ENCODE results near the gene GPRC5D. TPM values are rescaled to one million over a fixed set of nuclear protein-coding genes. Genes with fewer than 3 reads are reported as not detected.

GPRC5D gene
- total and polyA plus RNA-seq, 9 donors: 0.22 to 0.37 TPM; not detected in 7

GRCh38 chr12:12954356-12954755 is 2.4 kb upstream of the GPRC5D start:
- intact Hi-C loops (cut with DNase I): no loop called here
- H3K27ac ChIP-seq: no peak overlapping the region
- H3K4me3 ChIP-seq: no peak overlapping the region
- WGBS, 3 donors: 63 to 69% (median 65%) methylated on average over 4 of the region's 4 CpGs
- no peaks in the 10 kb centered on the region for H3K27me3 ChIP-seq
- no peak for TF ChIP-seq CTCF (IDR thresholded peaks at IDR 0.05)
- TF ChIP-seq POLR2A (IDR thresholded peaks at IDR 0.05): no peak
- no peak for TF ChIP-seq EP300 (IDR thresholded peaks at IDR 0.05)
- no peaks in the 10 kb centered on the region for H3K36me3 ChIP-seq
- DNase-seq: no peak
- H3K9me3 ChIP-seq: no peaks in the 10 kb centered on the region
- H3K4me1 ChIP-seq (ENCODE audit: insufficient read depth): no peaks in the 10 kb centered on the region

- Histone ChIP-seq H3K36me3 (no peaks in the 10 kb centered on the region), H3K4me3 (no peak overlapping the region), H3K27ac (no peak overlapping the region), H3K27me3 (no peaks in the 10 kb centered on the region), H3K4me1 (ENCODE audit: insufficient read depth) (no peaks in the 10 kb centered on the region), H3K9me3 (no peaks in the 10 kb centered on the region)
- DNase-seq: no peak
- TF ChIP-seq EP300 (IDR thresholded peaks at IDR 0.05) (no peak), CTCF (IDR thresholded peaks at IDR 0.05) (no peak), POLR2A (IDR thresholded peaks at IDR 0.05) (no peak)
- intact Hi-C loops (cut with DNase I): no loop called here
- WGBS, 3 donors: 88 to 100% (median 98%) methylated on average over 1 of the region's 1 CpG
Observed at GRCh38 chr12:12951504-12951903, 466 bp downstream of the GPRC5D start.

- no peak overlapping the region for H3K4me3 ChIP-seq
- H3K36me3 ChIP-seq: no peaks in the 10 kb centered on the region
- H3K27ac ChIP-seq: no peak overlapping the region
- DNase-seq: no peak
- no peaks in the 10 kb centered on the region for H3K4me1 ChIP-seq (ENCODE audit: insufficient read depth)
- H3K27me3 ChIP-seq: no peaks in the 10 kb centered on the region
- intact Hi-C loops (cut with DNase I): no loop called here
- no peaks in the 10 kb centered on the region for H3K9me3 ChIP-seq
- WGBS, 3 donors: 65 to 79% (median 72%) methylated on average over 4 of the region's 4 CpGs
- TF ChIP-seq CTCF (IDR thresholded peaks at IDR 0.05): no peak
- no peak for TF ChIP-seq POLR2A (IDR thresholded peaks at IDR 0.05)
- TF ChIP-seq EP300 (IDR thresholded peaks at IDR 0.05): no peak
Observed at GRCh38 chr12:12947902-12948301, 4.1 kb downstream of the GPRC5D start.

- Histone ChIP-seq H3K4me1 (ENCODE audit: insufficient read depth) (no peaks in the 10 kb centered on the region), H3K9me3 (no peaks in the 10 kb centered on the region), H3K27ac (no peak overlapping the region), H3K27me3 (no peaks in the 10 kb centered on the region), H3K4me3 (no peak overlapping the region), H3K36me3 (no peaks in the 10 kb centered on the region)
- no peak for TF ChIP-seq POLR2A (IDR thresholded peaks at IDR 0.05)
- no peak for TF ChIP-seq CTCF (IDR thresholded peaks at IDR 0.05)
- no peak for TF ChIP-seq EP300 (IDR thresholded peaks at IDR 0.05)
- no peak for DNase-seq
- intact Hi-C loops (cut with DNase I): no loop called here
- 86 to 88% (median 88%) methylated on average over 7 of the region's 7 CpGs for WGBS, 3 donors
Observed at GRCh38 chr12:12946686-12947355, 5.1 kb downstream of the GPRC5D start.

Measured in ovary (tissue), 9 donors.